ENCODE results near the gene SYF2.

GRCh38 chr1:25246600-25247023 lies 14.3 kb upstream of the SYF2 start:
- TF ChIP-seq, protein P1, sequence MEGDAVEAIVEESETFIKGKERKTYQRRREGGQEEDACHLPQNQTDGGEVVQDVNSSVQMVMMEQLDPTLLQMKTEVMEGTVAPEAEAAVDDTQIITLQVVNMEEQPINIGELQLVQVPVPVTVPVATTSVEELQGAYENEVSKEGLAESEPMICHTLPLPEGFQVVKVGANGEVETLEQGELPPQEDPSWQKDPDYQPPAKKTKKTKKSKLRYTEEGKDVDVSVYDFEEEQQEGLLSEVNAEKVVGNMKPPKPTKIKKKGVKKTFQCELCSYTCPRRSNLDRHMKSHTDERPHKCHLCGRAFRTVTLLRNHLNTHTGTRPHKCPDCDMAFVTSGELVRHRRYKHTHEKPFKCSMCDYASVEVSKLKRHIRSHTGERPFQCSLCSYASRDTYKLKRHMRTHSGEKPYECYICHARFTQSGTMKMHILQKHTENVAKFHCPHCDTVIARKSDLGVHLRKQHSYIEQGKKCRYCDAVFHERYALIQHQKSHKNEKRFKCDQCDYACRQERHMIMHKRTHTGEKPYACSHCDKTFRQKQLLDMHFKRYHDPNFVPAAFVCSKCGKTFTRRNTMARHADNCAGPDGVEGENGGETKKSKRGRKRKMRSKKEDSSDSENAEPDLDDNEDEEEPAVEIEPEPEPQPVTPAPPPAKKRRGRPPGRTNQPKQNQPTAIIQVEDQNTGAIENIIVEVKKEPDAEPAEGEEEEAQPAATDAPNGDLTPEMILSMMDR (conservative IDR thresholded peaks at IDR 0.05; ENCODE audit: low read length) = peak; percentile 37; the same call in 1 of the 2 replicates
- no peak for TF ChIP-seq EZH2phosphoT487 (IDR thresholded peaks at IDR 0.05; ENCODE audit: borderline replicate concordance, low read depth, low read length)
